NB4 (cell line): Measurements from ENCODE around the gene ZFPM1.

Experiments used
- MYC ChIP-seq: IDR thresholded peaks from 2 replicates; pipeline ENCODE4 v1.6.1; 2011; ENCODE audit warnings: low read depth, low read length
- POLR2A ChIP-seq: IDR thresholded peaks from 2 replicates; pipeline ENCODE4 v1.6.1; 2011; ENCODE audit warnings: mild to moderate bottlenecking; ENCODE audit not compliant: insufficient read length; ENCODE audit errors: extremely low read depth
- TF ChIP-seq, protein P1 (sequence below): IDR thresholded peaks from one replicate; pipeline ENCODE4 v1.5.1; 2012; ENCODE audit warnings: low read depth, low read length
- TF ChIP-seq, protein P2 (sequence below): IDR thresholded peaks from 2 replicates; pipeline ENCODE4 v1.6.1; 2011; ENCODE audit warnings: low read depth, low read length

DNA sequence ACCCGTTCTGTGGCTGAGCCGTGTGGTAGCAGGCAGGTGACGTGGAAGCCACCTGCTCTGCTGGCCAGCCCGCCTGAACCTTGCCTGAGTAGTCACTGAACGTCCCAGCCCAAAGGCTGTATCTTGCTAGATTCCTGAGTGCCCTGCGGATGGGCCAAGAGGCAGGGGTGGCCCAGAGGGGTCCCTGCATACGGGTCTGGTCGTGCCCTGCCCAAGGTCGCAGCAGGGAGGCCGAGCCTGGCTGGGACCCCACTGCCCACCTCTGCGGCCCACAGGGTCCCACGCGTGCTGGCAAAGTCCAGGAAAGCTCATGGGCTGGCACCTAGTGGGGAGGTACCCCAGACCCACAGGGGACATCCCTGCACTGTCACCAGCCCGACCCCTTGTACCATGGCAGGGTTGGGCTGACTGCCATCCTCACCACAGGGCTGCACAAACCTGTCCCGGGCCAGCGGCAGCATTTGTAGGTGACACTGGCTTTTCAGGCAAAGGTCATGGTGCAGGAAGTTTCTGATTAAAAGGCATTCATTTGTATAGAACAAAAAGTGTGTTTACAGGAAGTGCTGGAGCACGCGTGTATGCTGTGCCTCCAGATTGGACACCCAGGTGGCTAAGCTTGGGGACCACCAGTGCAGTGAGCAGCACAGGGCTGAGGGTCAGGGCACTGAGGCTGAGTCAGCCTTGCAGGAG lies 72.0 kb downstream of the ZFPM1 start:
- TF ChIP-seq, protein P1, sequence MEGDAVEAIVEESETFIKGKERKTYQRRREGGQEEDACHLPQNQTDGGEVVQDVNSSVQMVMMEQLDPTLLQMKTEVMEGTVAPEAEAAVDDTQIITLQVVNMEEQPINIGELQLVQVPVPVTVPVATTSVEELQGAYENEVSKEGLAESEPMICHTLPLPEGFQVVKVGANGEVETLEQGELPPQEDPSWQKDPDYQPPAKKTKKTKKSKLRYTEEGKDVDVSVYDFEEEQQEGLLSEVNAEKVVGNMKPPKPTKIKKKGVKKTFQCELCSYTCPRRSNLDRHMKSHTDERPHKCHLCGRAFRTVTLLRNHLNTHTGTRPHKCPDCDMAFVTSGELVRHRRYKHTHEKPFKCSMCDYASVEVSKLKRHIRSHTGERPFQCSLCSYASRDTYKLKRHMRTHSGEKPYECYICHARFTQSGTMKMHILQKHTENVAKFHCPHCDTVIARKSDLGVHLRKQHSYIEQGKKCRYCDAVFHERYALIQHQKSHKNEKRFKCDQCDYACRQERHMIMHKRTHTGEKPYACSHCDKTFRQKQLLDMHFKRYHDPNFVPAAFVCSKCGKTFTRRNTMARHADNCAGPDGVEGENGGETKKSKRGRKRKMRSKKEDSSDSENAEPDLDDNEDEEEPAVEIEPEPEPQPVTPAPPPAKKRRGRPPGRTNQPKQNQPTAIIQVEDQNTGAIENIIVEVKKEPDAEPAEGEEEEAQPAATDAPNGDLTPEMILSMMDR, result no peak
- TF ChIP-seq POLR2A (no peak), MYC (no peak)
- TF ChIP-seq, protein P2, sequence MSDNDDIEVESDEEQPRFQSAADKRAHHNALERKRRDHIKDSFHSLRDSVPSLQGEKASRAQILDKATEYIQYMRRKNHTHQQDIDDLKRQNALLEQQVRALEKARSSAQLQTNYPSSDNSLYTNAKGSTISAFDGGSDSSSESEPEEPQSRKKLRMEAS, result no peak
